IPS-18a (cell line): Measurements from ENCODE around the gene ZFHX3.
"Not testable (repeated sequence)": the region's sequence is repeated elsewhere in the genome, so short reads cannot be mapped to it uniquely, and the experiment has no call there.

ENCODE experiments used
- H3K27ac ChIP-seq: one replicate; pipeline ENCODE4 v1.5.1; 2013; ENCODE audit warnings: low read length
- H3K27me3 ChIP-seq: one replicate; pipeline ENCODE4 v1.6.1; 2013; ENCODE audit warnings: mild to moderate bottlenecking, low read length; ENCODE audit not compliant: control insufficient read depth, insufficient read depth
- H3K36me3 ChIP-seq: one replicate; pipeline ENCODE4 v1.6.1; 2013; ENCODE audit warnings: low read depth, low read length; ENCODE audit not compliant: control insufficient read depth
- H3K4me1 ChIP-seq: one replicate; pipeline ENCODE4 v1.6.1; 2013; ENCODE audit warnings: low read depth, low read length; ENCODE audit not compliant: control insufficient read depth
- H3K4me3 ChIP-seq: one replicate; pipeline ENCODE4 v1.5.1; 2013; ENCODE audit warnings: low read length
- H3K9ac ChIP-seq: one replicate; pipeline ENCODE4 v1.6.1; 2013; ENCODE audit warnings: mild to moderate bottlenecking, low read length, moderate library complexity
- H3K9me3 ChIP-seq: one replicate; pipeline ENCODE4 v1.6.1; 2013; ENCODE audit warnings: low read depth, low read length; ENCODE audit not compliant: control insufficient read depth

ZFHX3 gene

GRCh38 chr16:72999541-73000019 is 48.3 kb downstream of the ZFHX3 start:
- H3K9me3 ChIP-seq, result no peaks in the 10 kb centered on the region

GRCh38 chr16:72997141-72997542 is 50.8 kb downstream of the ZFHX3 start:
- Histone ChIP-seq H3K27me3 (no peaks in the 10 kb centered on the region), H3K4me1 (peaks cover 8% of the 10 kb centered on the region), H3K4me3 (no peak overlapping the region), H3K36me3 (no peaks in the 10 kb centered on the region), H3K9me3 (no peaks in the 10 kb centered on the region), H3K9ac (no peak overlapping the region), H3K27ac (no peak overlapping the region)

More at GRCh38 chr16:72999541-73000019, 48.3 kb downstream of the ZFHX3 start:
- H3K36me3 ChIP-seq, result no peaks in the 10 kb centered on the region
- no peak overlapping the region for H3K4me3 ChIP-seq
- H3K9ac ChIP-seq, result no peak overlapping the region
- peaks cover 3% of the 10 kb centered on the region for H3K4me1 ChIP-seq
- no peaks in the 10 kb centered on the region for H3K27me3 ChIP-seq
- H3K27ac ChIP-seq, result no peak overlapping the region

- no peaks in the 10 kb centered on the region for H3K9me3 ChIP-seq
- H3K36me3 ChIP-seq, result no peaks in the 10 kb centered on the region
- peaks cover 14% of the 10 kb centered on the region for H3K4me1 ChIP-seq
- no peak overlapping the region for H3K27ac ChIP-seq
- H3K9ac ChIP-seq, result no peak overlapping the region
- H3K27me3 ChIP-seq, result no peaks in the 10 kb centered on the region
- H3K4me3 ChIP-seq, result no peak overlapping the region
Measured at GRCh38 chr16:72996291-72997062, 51.5 kb downstream of the ZFHX3 start.

- H3K27ac ChIP-seq, H3K9me3 ChIP-seq, H3K27me3 ChIP-seq, H3K9ac ChIP-seq, H3K36me3 ChIP-seq, H3K4me3 ChIP-seq: not testable (repeated sequence)
- peaks cover 14% of the 10 kb centered on the region for H3K4me1 ChIP-seq
Measured at GRCh38 chr16:72995882-72996270, 52.1 kb downstream of the ZFHX3 start.

GRCh38 chr16:72995151-72995881 is 52.6 kb downstream of the ZFHX3 start:
- Histone ChIP-seq H3K27me3 (no peaks in the 10 kb centered on the region), H3K36me3 (no peaks in the 10 kb centered on the region), H3K27ac (no peak overlapping the region), H3K4me3 (no peak overlapping the region), H3K9me3 (no peaks in the 10 kb centered on the region), H3K9ac (no peak overlapping the region), H3K4me1 (peaks cover 14% of the 10 kb centered on the region)

- no peaks in the 10 kb centered on the region for H3K9me3 ChIP-seq
- H3K27me3 ChIP-seq, result no peaks in the 10 kb centered on the region
- no peak overlapping the region for H3K27ac ChIP-seq
- H3K4me3 ChIP-seq, result no peak overlapping the region
- no peaks in the 10 kb centered on the region for H3K36me3 ChIP-seq
- H3K9ac ChIP-seq, result no peak overlapping the region
- H3K4me1 ChIP-seq, result peaks cover 18% of the 10 kb centered on the region
Measured at GRCh38 chr16:72992142-72992601, 55.8 kb downstream of the ZFHX3 start.

- Histone ChIP-seq H3K4me3 (no peak overlapping the region), H3K9me3 (no peaks in the 10 kb centered on the region), H3K4me1 (peaks cover 18% of the 10 kb centered on the region), H3K36me3 (no peaks in the 10 kb centered on the region), H3K27me3 (no peaks in the 10 kb centered on the region), H3K27ac (no peak overlapping the region), H3K9ac (no peak overlapping the region)
Measured at GRCh38 chr16:72991644-72992043, 56.3 kb downstream of the ZFHX3 start.

GRCh38 chr16:72991211-72991610 is 56.7 kb downstream of the ZFHX3 start:
- Histone ChIP-seq H3K9ac (no peak overlapping the region), H3K36me3 (no peaks in the 10 kb centered on the region), H3K9me3 (no peaks in the 10 kb centered on the region), H3K4me1 (peaks cover 18% of the 10 kb centered on the region), H3K27me3 (no peaks in the 10 kb centered on the region), H3K4me3 (no peak overlapping the region), H3K27ac (no peak overlapping the region)

- Histone ChIP-seq H3K4me1 (peaks cover 18% of the 10 kb centered on the region), H3K27me3 (no peaks in the 10 kb centered on the region), H3K9me3 (no peaks in the 10 kb centered on the region), H3K9ac (no peak overlapping the region), H3K27ac (no peak overlapping the region), H3K4me3 (no peak overlapping the region), H3K36me3 (no peaks in the 10 kb centered on the region)
Measured at GRCh38 chr16:72990571-72990970, 57.4 kb downstream of the ZFHX3 start.

- Histone ChIP-seq H3K4me3 (no peak overlapping the region), H3K9ac (no peak overlapping the region), H3K9me3 (no peaks in the 10 kb centered on the region), H3K27me3 (no peaks in the 10 kb centered on the region), H3K36me3 (no peaks in the 10 kb centered on the region), H3K27ac (no peak overlapping the region), H3K4me1 (peaks cover 15% of the 10 kb centered on the region)
Measured at GRCh38 chr16:72989579-72990551, 58.1 kb downstream of the ZFHX3 start.

- H3K9ac ChIP-seq, H3K27me3 ChIP-seq, H3K27ac ChIP-seq, H3K9me3 ChIP-seq, H3K4me3 ChIP-seq, H3K36me3 ChIP-seq: not testable (repeated sequence)
- H3K4me1 ChIP-seq, result peaks cover 15% of the 10 kb centered on the region
Measured at GRCh38 chr16:72989203-72989578, 58.7 kb downstream of the ZFHX3 start.
